Skeletal muscle cell (primary cell): ENCODE results near the gene CCDC190.
"Not testable (repeated sequence)": the region's sequence is repeated elsewhere in the genome, so short reads cannot be mapped to it uniquely, and the experiment has no call there.

Experiments used
- DNase-seq: peaks from one replicate; pipeline ENCODE4 v3.0.0-alpha.2; 2010; ENCODE audit warnings: low read depth
- H3K4me3 ChIP-seq: 2 replicates; pipeline ENCODE4 v1.5.1; 2011; ENCODE audit warnings: low read depth, mild to moderate bottlenecking, control low read depth, low read length, moderate library complexity

CCDC190 gene

GRCh38 chr1:162880617-162881016 lies 19.6 kb upstream of the CCDC190 start:
- not testable (repeated sequence) for DNase-seq

GRCh38 chr1:162878000-162878596 lies 17.1 kb upstream of the CCDC190 start:
- no peak for DNase-seq
- H3K4me3 ChIP-seq = no peak overlapping the region

More at GRCh38 chr1:162880617-162881016, 19.6 kb upstream of the CCDC190 start:
- H3K4me3 ChIP-seq = not testable (repeated sequence)

GRCh38 chr1:162877412-162877811 lies 16.4 kb upstream of the CCDC190 start:
- DNase-seq = no peak
- no peak overlapping the region for H3K4me3 ChIP-seq

- no peak for DNase-seq
- H3K4me3 ChIP-seq = no peak overlapping the region
Measured at GRCh38 chr1:162876751-162877150, 15.8 kb upstream of the CCDC190 start.

- no peak overlapping the region for H3K4me3 ChIP-seq
- peak; percentile 40 for DNase-seq
Measured at GRCh38 chr1:162873671-162874666, 13.0 kb upstream of the CCDC190 start.

GRCh38 chr1:162872981-162873380 lies 12.0 kb upstream of the CCDC190 start:
- no peak for DNase-seq
- no peak overlapping the region for H3K4me3 ChIP-seq

GRCh38 chr1:162871417-162871816 lies 10.4 kb upstream of the CCDC190 start:
- DNase-seq, H3K4me3 ChIP-seq: not testable (repeated sequence)

GRCh38 chr1:162868972-162869371 lies 8.0 kb upstream of the CCDC190 start:
- DNase-seq = no peak
- H3K4me3 ChIP-seq = no peak overlapping the region

GRCh38 chr1:162861625-162862024 lies 650 bp upstream of the CCDC190 start:
- H3K4me3 ChIP-seq = no peak overlapping the region
- DNase-seq = no peak

- H3K4me3 ChIP-seq = no peak overlapping the region
- no peak for DNase-seq
Measured at GRCh38 chr1:162859191-162859590, 1.8 kb downstream of the CCDC190 start.

- no peak for DNase-seq
- H3K4me3 ChIP-seq = no peak overlapping the region
Measured at GRCh38 chr1:162857850-162858249, 3.1 kb downstream of the CCDC190 start.

- DNase-seq = peak; percentile 95
- H3K4me3 ChIP-seq = no peak overlapping the region
Measured at GRCh38 chr1:162856260-162856659, 4.7 kb downstream of the CCDC190 start.

- DNase-seq = peak; percentile 59
- no peak overlapping the region for H3K4me3 ChIP-seq
Measured at GRCh38 chr1:162855461-162856150, 5.4 kb downstream of the CCDC190 start.

GRCh38 chr1:162854245-162854882 lies 6.6 kb downstream of the CCDC190 start:
- H3K4me3 ChIP-seq = no peak overlapping the region
- DNase-seq = no peak

- DNase-seq = no peak
- no peak overlapping the region for H3K4me3 ChIP-seq
Measured at GRCh38 chr1:162851341-162851740, 9.6 kb downstream of the CCDC190 start.

GRCh38 chr1:162849711-162850110 lies 11.3 kb downstream of the CCDC190 start:
- DNase-seq = no peak
- no peak overlapping the region for H3K4me3 ChIP-seq

- peak; percentile 25 for DNase-seq
- H3K4me3 ChIP-seq = no peak overlapping the region
Measured at GRCh38 chr1:162847839-162848453, 13.0 kb downstream of the CCDC190 start.

GRCh38 chr1:162846256-162847212 lies 14.4 kb downstream of the CCDC190 start:
- no peak for DNase-seq
- no peak overlapping the region for H3K4me3 ChIP-seq
